ENCODE results near the gene NAPG.

- TF ChIP-seq CTCF (IDR thresholded peaks at IDR 0.05): no peak
- no peak for TF ChIP-seq POLR2A (IDR thresholded peaks at IDR 0.05)
Observed at GRCh38 chr18:10522574-10522973, 3.3 kb upstream of the NAPG start.
